CD4-positive, alpha-beta T cell treated with Interleukin-15 for 1 hour (primary cell): Measurements from ENCODE around the gene SLC6A1.
A peak's percentile ranks its signal among the peaks of the same experiment; 100 is the strongest.

ENCODE experiments used
- DNase-seq: peaks from one replicate; pipeline ENCODE4 v3.0.0-alpha.2; 2020

The SLC6A1 gene

DNA sequence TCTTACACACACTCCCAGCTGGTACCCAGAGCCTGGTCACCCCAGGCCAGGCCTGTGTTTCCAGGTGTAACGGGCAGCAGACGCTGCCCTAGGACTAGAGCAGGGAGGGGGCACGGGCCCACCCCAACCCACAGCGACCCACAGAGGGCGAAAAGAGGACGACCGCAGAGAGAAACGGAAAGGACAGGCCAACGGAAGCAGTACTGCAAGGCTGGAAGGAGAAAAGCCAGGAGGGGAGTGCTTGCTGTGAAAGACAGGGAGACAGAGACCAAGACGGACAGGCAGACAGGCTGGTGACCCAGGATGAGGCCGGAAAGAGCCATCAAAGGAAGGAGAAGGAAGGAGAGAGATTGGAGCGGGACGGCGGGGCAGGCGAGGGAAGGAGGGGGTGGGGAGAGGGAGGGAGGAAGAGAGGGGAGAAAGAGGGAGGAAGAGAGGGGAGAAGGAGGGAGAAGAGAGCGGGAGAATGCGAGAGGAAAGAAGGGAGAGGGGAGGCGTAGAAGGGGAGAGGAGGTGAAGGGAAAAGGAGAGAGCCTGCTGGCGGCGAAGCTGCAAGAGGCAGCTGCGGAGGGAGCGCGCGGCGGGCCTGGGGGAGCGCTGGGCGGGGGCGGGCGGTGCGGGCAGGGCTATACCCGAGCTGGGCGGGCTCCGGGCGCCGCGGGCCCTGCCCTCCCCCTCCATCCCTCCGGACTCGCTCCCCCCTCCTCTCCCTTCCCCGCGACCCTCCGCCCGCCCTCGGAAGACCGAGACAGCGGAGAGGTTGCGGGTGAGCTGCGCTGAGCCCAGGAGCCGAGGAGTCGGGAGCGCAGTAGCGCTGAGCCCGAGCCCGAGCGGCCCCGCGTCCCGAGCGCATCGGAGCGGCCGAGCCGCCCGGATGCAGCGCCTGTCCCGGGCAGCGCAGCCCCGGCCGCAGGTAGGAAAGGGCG, at the start of gene SLC6A1:
SLC6A1 (plus strand) TSS at position 732 of the 926 bp plus-strand sequence. CDS start 24,464 bp downstream, outside the sequence.
- DNase-seq: no peak

DNA sequence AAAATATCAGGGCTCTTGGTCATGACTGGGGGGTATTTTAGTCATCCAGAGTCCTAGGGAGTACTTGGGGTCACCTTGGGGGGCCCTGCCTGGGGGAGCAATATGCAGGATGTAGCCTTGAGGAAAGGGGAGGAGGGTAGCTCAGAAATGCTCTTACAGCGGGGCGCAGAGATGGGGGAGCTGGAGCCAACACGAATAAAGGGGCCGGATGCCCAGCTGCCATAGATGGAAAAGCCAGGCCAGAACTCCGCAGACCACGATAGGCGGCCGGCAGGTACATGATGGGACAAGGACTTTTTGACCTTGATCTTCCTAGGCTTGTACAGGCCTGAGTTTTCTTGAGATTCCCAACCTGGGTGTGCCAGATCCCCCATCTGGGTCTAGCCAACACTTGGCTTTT, 47.7 kb upstream of the SLC6A1 start:
- DNase-seq: no peak

DNA sequence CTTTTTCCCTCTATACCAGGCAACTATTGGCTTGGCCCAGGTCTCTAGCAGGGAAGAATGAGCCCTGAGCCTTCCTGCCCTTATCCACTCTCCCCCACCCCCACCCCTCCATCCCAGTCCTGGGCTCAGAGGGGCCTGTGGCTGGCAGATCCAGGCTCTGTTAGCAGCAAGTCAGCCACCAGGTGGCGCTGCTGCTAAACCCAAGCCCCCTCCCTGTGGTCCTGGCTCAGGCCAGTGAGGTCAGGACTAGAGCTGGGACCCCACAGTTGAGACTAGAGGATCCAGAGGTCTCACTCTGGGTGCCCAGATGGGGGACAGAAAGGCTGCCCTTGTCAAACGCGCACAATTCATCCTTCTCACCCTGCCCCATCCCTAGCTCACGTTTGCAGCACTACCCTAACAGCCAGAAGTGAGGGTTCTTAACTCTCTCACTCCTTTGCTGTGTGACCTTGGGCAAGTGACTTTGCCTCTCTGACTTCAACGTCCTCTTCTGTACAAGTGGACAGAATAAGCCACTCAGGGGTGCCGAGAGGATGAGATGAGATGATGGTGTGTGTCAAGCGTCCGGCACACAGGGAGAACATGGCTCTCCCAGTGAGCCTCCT, 46.8 kb upstream of the SLC6A1 start:
- DNase-seq: peak; percentile 26

GRCh38 chr3:10946526-10946925, 46.0 kb upstream of the SLC6A1 start:
- no peak for DNase-seq

- no peak for DNase-seq
Observed at GRCh38 chr3:10948326-10948725, 44.2 kb upstream of the SLC6A1 start.

GRCh38 chr3:10949197-10949596, 43.4 kb upstream of the SLC6A1 start:
- DNase-seq: no peak

DNA sequence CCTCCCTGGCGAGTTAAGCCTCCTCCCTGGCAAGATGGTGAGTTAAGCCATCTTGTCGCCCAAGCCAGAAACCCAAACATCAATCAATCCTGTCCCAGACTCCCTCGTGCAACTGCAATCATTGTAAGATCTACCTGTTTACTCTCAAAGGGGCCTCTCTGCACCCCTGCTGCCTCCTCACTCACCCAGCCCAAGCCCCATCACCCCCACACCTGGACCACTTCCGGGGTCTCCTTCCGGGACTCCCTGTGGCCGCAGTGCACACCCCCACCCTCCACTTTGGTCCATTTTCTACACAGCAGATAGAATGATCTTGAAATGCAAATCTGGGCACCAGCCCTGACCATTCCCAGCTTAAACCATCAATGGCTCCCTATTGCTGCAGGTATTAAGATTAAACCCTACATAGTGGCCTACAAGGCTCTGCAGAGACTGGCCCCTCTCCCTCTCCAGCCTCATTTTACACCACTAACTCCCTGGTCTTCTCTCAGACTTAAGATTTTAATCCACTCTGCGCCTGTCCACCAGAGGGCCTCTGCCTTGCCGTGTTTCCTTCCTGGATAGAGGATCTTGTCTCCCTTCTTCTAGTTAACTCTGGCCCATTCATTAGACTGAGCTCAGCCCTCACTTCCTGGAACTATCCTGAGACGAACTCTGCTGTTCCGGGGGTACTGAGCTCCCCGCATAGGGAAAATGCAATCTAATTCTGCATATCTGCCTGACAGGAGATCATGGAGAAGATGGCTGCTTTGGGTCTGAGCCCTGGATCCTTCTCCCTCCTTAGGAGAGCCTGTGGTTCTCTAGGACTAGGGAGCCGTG, 41.9 kb upstream of the SLC6A1 start:
- DNase-seq: no peak

GRCh38 chr3:10951295-10951926, 41.1 kb upstream of the SLC6A1 start:
- no peak for DNase-seq

DNA sequence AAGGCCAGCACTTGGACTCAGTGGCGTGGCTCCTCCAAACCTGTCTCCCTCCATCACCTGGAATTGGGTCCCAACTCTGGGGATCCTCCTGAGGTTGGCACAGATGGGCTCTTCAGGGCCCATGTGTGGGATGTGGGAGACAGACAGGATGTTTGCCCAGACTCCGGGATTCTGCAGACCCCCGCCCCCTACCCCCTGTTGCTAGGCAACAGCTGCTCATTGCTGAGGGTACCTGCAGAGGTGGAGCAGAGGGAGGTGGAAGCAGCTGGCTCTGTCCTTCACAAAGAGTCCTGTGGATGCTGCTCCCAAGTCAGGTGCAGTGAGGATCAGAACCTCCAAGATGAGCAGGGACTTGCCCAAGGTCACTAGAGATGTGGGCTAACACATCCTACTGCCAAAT, 40.0 kb upstream of the SLC6A1 start:
- DNase-seq: no peak

DNA sequence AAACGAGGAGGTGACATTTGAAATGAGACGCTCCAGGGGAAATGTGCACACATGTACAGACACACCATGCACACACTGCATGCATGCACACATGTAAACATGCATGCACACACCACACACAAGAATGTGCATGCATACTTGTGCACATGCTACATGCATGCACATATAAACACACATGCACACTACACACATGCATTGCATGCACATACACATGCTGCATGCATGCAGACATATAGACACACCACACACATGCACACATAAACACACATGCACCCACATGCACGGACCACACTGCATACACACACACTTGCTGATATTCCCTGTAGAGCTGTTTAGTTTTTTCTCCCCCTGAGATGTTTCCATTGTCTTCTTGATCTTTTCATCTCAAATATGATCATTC, 37.8 kb upstream of the SLC6A1 start:
- no peak for DNase-seq

DNA sequence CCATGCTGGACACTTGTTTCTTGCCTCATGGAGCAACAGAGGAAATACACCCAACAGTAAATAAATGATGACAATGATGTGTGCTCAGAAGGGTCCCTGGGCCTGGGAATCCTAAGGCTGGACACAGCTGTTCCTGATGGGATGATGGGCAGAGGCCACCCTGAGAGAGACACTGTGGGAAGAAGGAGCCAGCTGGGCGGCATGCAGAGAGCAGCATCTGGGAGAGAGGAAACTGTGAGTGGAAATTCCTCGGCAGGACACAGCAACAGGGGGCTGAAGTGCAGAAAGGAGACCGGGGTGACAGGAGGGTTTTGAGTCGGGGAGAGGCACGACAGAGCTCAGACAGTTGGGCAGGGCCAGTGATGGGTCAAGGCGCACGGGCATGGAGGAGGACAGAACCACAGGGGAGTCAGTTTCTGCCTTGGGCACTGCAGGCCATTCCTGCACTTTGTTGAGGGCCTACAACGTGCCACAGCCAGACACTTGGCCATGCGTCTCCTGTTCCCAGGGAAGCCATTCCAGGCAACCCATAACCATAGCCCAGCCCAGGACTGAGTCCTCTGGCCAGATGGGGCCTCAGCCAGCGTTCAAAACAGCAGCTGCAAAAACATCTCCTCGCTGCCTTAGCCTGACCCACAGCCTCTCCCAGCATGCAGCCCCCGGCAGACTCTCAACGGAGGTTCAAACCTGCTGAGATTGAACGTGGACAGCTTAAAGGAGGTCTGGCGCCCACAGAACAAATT, 36.7 kb upstream of the SLC6A1 start:
- no peak for DNase-seq

- no peak for DNase-seq
Observed at GRCh38 chr3:10956531-10956930, 36.0 kb upstream of the SLC6A1 start.

DNA sequence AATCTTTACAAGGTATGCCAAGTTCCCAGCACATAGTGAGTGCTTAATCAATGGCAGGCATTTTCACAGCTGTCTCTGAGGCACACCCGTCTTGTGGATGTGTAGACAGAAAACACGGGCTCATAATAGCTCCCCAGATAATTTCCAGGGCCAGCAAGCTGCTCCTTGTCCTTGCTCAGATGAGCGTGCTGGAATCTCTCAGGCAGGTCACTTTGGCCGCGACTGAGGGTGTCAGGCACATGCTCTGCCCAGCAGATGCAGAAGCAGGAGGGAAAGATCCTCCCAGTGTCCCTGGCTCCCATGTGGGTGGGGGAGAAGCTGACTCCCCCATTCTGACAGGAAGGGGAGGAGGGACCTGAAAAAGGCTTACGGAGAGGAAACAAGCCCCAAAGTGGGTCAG, 35.6 kb upstream of the SLC6A1 start:
- no peak for DNase-seq

DNA sequence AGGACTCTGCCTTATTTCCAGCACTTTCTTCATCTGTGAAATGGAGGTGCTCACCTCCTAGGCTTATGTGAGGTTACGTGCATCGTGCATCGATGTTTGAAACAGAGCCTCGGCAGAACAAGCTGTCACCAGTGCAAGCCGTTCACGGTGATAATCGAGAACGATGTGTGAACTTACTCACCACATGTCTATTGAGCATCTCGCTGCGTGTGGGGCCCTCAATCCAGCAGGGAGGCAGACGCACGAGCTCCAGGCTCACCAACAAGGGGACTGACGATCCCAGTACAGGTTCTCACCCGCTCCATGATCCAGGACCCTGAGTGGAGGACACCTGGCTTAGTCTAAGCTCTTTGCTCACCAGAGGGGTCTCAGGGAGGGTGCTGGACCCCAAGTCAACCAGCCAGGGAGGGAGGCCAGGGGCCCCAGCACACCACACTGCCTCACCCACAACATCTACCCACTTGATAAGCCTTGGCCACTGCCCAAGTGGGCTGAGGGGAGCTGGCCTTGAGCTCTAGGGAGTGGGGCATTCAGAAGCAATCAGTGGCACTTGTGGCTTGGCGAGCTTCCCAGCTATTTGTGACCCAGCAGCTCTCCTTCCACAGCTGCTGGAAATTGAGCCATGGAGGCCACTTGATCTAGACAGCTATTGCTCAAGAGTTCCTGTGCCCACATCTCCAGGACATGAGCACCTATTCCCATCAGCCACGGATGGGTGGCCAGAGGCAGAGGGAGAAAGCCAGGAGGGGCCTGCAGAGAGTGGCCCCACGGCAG, 34.4 kb upstream of the SLC6A1 start:
- no peak for DNase-seq

DNA sequence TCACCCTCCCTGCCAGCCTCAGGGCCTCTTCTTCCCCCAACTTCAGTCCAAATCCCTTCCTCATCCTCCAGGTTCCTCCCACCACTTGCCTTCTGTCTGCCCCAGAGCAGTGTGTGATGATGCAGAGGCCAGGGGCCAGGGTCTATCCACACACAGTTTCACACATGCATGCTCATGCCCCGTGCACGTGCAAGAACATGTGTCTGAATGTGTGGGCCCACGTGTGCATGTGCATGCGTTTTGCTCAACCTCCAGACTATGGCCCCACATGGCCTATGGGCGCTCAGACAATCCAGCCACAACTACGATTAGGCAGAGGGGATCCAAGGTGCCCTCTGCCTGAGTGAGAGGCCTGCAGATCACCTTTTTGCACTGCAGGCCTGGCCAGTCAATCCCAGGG, 32.3 kb upstream of the SLC6A1 start:
- no peak for DNase-seq

- no peak for DNase-seq
Observed at GRCh38 chr3:10961921-10962320, 30.6 kb upstream of the SLC6A1 start.

GRCh38 chr3:10962481-10963036, 30.0 kb upstream of the SLC6A1 start:
- DNase-seq: no peak

GRCh38 chr3:10964537-10965167, 27.9 kb upstream of the SLC6A1 start:
- no peak for DNase-seq

GRCh38 chr3:10968401-10968800, 24.1 kb upstream of the SLC6A1 start:
- DNase-seq: no peak

DNA sequence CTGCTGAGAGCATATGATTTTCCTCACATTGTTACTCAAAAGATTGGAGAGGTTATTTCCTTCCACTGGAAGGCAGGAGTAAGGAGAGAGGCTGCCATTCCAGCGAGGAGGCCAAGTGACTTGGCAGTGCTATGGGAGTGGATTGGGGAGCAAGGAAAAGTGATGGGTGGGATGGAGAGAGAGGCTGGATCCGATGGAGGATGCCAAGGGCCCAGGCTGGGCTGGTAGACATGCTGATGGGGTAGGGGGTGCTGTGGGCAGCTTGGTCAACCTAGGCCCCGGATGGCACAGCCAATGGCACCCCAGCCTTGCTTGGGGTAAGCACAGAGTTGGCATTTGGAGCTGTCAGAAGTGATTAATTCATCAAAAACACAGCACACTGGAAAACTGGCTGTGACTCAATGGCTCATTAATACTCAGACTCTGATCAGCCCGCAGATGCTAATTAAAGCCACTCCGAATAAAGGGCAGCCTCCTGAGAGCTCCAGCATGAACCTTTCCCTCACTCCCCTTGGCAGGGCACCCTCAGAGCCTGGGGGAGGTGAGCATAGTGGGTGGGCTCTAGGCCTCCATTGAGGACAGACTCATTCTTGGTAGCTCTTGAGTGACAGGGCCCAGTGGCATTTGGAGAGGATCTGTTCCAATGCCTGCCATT, 22.1 kb upstream of the SLC6A1 start:
- DNase-seq: no peak
